HepG2 (cell line): ENCODE measurements around the gene TRIM66.

Experiments used
- BRCA1 ChIP-seq: sonication (generic); formaldehyde crosslinking; IDR thresholded peaks from 2 replicates; pipeline ENCODE4 v1.4.0; 2020; ENCODE audit warnings: missing genetic modification reagents
- CHD2 ChIP-seq: IDR thresholded peaks from 2 replicates; pipeline ENCODE4 v1.6.1; 2011; ENCODE audit warnings: low read depth, low read length, improper control_type of control experiment
- CHD4 ChIP-seq: fragments of 200-600 bp; sonication (generic); IDR thresholded peaks from 2 replicates; pipeline ENCODE4 v1.7.0; 2017; ENCODE audit warnings: mild to moderate bottlenecking, low read length, borderline replicate concordance
- EP300 ChIP-seq, 3 experiments: sonication (generic) in 1 of 3; formaldehyde crosslinking in 1 of 3; IDR thresholded peaks; 2 replicates each; pipeline versions ENCODE4 v1.5.1 to v1.6.1; 2011 to 2020; ENCODE audit warnings: low read depth in 2 of 3, low read length in 2 of 3, borderline replicate concordance in 1 of 3, improper control_type of control experiment in 1 of 3, mild to moderate bottlenecking in 1 of 3, missing genetic modification reagents in 1 of 3, moderate library complexity in 1 of 3
- JUND ChIP-seq: sonication (generic); formaldehyde crosslinking; IDR thresholded peaks from 2 replicates; pipeline ENCODE4 v1.8.0; 2022; ENCODE audit warnings: mild to moderate bottlenecking, missing genetic modification reagents
- TEAD2 ChIP-seq: sonication (generic); formaldehyde crosslinking; IDR thresholded peaks from 2 replicates; pipeline ENCODE4 v1.9.0; 2021; ENCODE audit warnings: missing genetic modification reagents
- TF ChIP-seq, protein P1 (sequence below): sonication (generic); formaldehyde crosslinking; IDR thresholded peaks from 2 replicates; pipeline ENCODE4 v1.5.0; 2020; ENCODE audit warnings: missing genetic modification reagents
- TF ChIP-seq, protein P2 (sequence below), 2 experiments: IDR thresholded peaks; 2 replicates each; pipeline ENCODE4 v1.6.1; 2011 to 2012; ENCODE audit warnings: low read length in 2 of 2, borderline replicate concordance in 1 of 2, low read depth in 1 of 2, mild to moderate bottlenecking in 1 of 2, moderate library complexity in 1 of 2
- TF ChIP-seq, protein P3 (sequence below): sonication (generic); formaldehyde crosslinking; IDR thresholded peaks from 2 replicates; pipeline ENCODE4 v1.5.0; 2020; ENCODE audit warnings: mild to moderate bottlenecking, missing genetic modification reagents, moderate library complexity

DNA sequence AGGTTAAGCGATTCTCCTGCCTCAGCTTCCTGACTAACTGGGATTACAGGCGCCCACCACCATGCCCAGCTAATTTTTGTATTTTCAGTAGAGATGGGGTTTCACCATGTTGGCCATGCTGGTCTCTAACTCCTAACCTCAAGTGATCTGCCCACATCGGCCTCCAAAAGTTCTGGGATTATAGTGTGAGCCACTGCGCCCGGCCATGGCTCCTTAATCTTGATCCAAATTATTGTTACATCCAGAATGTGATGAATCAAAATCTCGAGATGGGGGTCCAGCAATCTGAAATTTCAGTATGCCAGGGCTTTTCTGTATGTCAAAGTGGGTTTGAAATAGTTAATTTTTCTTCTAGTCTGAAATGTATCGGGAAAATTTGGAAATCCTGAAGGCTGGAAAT is 3.9 kb upstream of the TRIM66 start:
- TF ChIP-seq EP300 (IDR thresholded peaks at IDR 0.05; ENCODE audit: low read depth in 2 of 2, low read length in 2 of 2) (no peak), EP300 (CRISPR knock-in tag; IDR thresholded peaks at IDR 0.05; ENCODE audit: borderline replicate concordance) (no peak), BRCA1 (CRISPR knock-in tag) (no peak), JUND (CRISPR knock-in tag) (no peak), CHD4 (no peak), CHD2 (no peak), TEAD2 (CRISPR knock-in tag) (no peak)
- TF ChIP-seq, protein P1, sequence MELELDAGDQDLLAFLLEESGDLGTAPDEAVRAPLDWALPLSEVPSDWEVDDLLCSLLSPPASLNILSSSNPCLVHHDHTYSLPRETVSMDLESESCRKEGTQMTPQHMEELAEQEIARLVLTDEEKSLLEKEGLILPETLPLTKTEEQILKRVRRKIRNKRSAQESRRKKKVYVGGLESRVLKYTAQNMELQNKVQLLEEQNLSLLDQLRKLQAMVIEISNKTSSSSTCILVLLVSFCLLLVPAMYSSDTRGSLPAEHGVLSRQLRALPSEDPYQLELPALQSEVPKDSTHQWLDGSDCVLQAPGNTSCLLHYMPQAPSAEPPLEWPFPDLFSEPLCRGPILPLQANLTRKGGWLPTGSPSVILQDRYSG, result no peak
- TF ChIP-seq, protein P2, sequence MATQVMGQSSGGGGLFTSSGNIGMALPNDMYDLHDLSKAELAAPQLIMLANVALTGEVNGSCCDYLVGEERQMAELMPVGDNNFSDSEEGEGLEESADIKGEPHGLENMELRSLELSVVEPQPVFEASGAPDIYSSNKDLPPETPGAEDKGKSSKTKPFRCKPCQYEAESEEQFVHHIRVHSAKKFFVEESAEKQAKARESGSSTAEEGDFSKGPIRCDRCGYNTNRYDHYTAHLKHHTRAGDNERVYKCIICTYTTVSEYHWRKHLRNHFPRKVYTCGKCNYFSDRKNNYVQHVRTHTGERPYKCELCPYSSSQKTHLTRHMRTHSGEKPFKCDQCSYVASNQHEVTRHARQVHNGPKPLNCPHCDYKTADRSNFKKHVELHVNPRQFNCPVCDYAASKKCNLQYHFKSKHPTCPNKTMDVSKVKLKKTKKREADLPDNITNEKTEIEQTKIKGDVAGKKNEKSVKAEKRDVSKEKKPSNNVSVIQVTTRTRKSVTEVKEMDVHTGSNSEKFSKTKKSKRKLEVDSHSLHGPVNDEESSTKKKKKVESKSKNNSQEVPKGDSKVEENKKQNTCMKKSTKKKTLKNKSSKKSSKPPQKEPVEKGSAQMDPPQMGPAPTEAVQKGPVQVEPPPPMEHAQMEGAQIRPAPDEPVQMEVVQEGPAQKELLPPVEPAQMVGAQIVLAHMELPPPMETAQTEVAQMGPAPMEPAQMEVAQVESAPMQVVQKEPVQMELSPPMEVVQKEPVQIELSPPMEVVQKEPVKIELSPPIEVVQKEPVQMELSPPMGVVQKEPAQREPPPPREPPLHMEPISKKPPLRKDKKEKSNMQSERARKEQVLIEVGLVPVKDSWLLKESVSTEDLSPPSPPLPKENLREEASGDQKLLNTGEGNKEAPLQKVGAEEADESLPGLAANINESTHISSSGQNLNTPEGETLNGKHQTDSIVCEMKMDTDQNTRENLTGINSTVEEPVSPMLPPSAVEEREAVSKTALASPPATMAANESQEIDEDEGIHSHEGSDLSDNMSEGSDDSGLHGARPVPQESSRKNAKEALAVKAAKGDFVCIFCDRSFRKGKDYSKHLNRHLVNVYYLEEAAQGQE (IDR thresholded peaks at IDR 0.05; ENCODE audit: borderline replicate concordance in 1 of 2, low read depth in 1 of 2, low read length in 2 of 2), result no peak
- TF ChIP-seq, protein P3, sequence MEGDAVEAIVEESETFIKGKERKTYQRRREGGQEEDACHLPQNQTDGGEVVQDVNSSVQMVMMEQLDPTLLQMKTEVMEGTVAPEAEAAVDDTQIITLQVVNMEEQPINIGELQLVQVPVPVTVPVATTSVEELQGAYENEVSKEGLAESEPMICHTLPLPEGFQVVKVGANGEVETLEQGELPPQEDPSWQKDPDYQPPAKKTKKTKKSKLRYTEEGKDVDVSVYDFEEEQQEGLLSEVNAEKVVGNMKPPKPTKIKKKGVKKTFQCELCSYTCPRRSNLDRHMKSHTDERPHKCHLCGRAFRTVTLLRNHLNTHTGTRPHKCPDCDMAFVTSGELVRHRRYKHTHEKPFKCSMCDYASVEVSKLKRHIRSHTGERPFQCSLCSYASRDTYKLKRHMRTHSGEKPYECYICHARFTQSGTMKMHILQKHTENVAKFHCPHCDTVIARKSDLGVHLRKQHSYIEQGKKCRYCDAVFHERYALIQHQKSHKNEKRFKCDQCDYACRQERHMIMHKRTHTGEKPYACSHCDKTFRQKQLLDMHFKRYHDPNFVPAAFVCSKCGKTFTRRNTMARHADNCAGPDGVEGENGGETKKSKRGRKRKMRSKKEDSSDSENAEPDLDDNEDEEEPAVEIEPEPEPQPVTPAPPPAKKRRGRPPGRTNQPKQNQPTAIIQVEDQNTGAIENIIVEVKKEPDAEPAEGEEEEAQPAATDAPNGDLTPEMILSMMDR, result no peak
